ENCODE measurements around the gene NFIC.

- TF ChIP-seq POLR2A (IDR thresholded peaks at IDR 0.05; ENCODE audit: low read depth) (no peak), POLR2AphosphoS5 (IDR thresholded peaks at IDR 0.05) (no peak)
Measured at GRCh38 chr19:3358689-3359014, 7.7 kb upstream of the NFIC start.
